Trophoblast cell (in vitro differentiated cells and primary cell): ENCODE results near the gene SMAD3.

Source experiments
- DNase-seq, 2 donors: peaks; one replicate each; pipeline ENCODE4 v3.0.0-alpha.2; 2016
- H2AFZ ChIP-seq: 2 replicates; pipeline ENCODE4 v1.6.1; 2013; ENCODE audit warnings: low read length, moderate library complexity, mild to moderate bottlenecking; ENCODE audit not compliant: insufficient read depth, poor library complexity
- H2AK5ac ChIP-seq: 2 replicates; pipeline ENCODE4 v1.6.1; 2013; ENCODE audit warnings: mild to moderate bottlenecking, low read length
- H2BK120ac ChIP-seq: 2 replicates; pipeline ENCODE4 v1.6.1; 2013; ENCODE audit warnings: low read length, mild to moderate bottlenecking, moderate library complexity; ENCODE audit not compliant: insufficient read depth, poor library complexity
- H2BK12ac ChIP-seq: 2 replicates; pipeline ENCODE4 v1.6.1; 2013; ENCODE audit warnings: mild to moderate bottlenecking, low read length, moderate library complexity
- H2BK5ac ChIP-seq: 2 replicates; pipeline ENCODE4 v1.6.1; 2013; ENCODE audit warnings: low read length, low read depth, moderate library complexity, mild to moderate bottlenecking; ENCODE audit not compliant: poor library complexity
- H3K14ac ChIP-seq: 2 replicates; pipeline ENCODE4 v1.6.1; 2013; ENCODE audit warnings: mild to moderate bottlenecking, low read length
- H3K18ac ChIP-seq: 2 replicates; pipeline ENCODE4 v1.6.1; 2013; ENCODE audit warnings: mild to moderate bottlenecking, low read length
- H3K23ac ChIP-seq: 2 replicates; pipeline ENCODE4 v1.6.1; 2013; ENCODE audit warnings: low read length
- H3K27ac ChIP-seq: 2 replicates; pipeline ENCODE4 v1.5.1; 2013; ENCODE audit warnings: low read depth, mild to moderate bottlenecking, inconsistent platforms, low read length, moderate library complexity
- H3K27me3 ChIP-seq: 2 replicates; pipeline ENCODE4 v1.6.1; 2013; ENCODE audit warnings: inconsistent platforms, mild to moderate bottlenecking, low read length, moderate library complexity; ENCODE audit not compliant: insufficient read depth
- H3K36me3 ChIP-seq, 2 experiments: 1 replicate in 1 of 2; 2 replicates in 1 of 2; pipeline ENCODE4 v1.6.1; 2013; ENCODE audit warnings: low read length in 2 of 2, mild to moderate bottlenecking in 2 of 2, moderate library complexity in 1 of 2; ENCODE audit not compliant: insufficient read depth in 2 of 2, control insufficient read depth in 1 of 2
- H3K4ac ChIP-seq: 2 replicates; pipeline ENCODE4 v1.6.1; 2013; ENCODE audit warnings: low read depth, mild to moderate bottlenecking, low read length, moderate library complexity
- H3K4me1 ChIP-seq, 2 experiments: 1 replicate in 1 of 2; 2 replicates in 1 of 2; pipeline ENCODE4 v1.6.1; 2013; ENCODE audit warnings: low read length in 2 of 2, mild to moderate bottlenecking in 2 of 2, moderate library complexity in 1 of 2; ENCODE audit not compliant: insufficient read depth in 2 of 2, control insufficient read depth in 1 of 2
- H3K4me2 ChIP-seq: 2 replicates; pipeline ENCODE4 v1.6.1; 2013; ENCODE audit warnings: inconsistent platforms, mild to moderate bottlenecking, low read length, moderate library complexity
- H3K4me3 ChIP-seq: 2 replicates; pipeline ENCODE4 v1.5.1; 2013; ENCODE audit warnings: mild to moderate bottlenecking, low read depth, low read length, inconsistent platforms
- H3K79me1 ChIP-seq: one replicate; pipeline ENCODE4 v1.6.1; 2013; ENCODE audit warnings: low read length
- H3K79me2 ChIP-seq: 2 replicates; pipeline ENCODE4 v1.6.1; 2013; ENCODE audit warnings: low read length, mild to moderate bottlenecking; ENCODE audit not compliant: control insufficient read depth, insufficient read depth, poor library complexity
- H3K9ac ChIP-seq: 2 replicates; pipeline ENCODE4 v1.6.1; 2013; ENCODE audit warnings: mild to moderate bottlenecking, low read length
- H3K9me3 ChIP-seq: 2 replicates; pipeline ENCODE4 v1.6.1; 2013; ENCODE audit warnings: low read depth, mild to moderate bottlenecking, control low read depth, inconsistent platforms, low read length; ENCODE audit not compliant: insufficient read depth
- H4K12ac ChIP-seq: 2 replicates; pipeline ENCODE4 v1.6.1; 2013; ENCODE audit warnings: low read depth, mild to moderate bottlenecking, low read length, moderate library complexity
- H4K8ac ChIP-seq: 2 replicates; pipeline ENCODE4 v1.6.1; 2013; ENCODE audit warnings: low read depth, mild to moderate bottlenecking, low read length, moderate library complexity
- H4K91ac ChIP-seq: one replicate; pipeline ENCODE4 v1.6.1; 2013; ENCODE audit warnings: low read depth, mild to moderate bottlenecking, low read length, moderate library complexity
- WGBS: extraction: QIAGEN DNeasy Blood & Tissue Kit; methylation state at CpG from one replicate; pipeline ENCODE4 v1.1.7; 2013; ENCODE audit warnings: missing lambda C conversion rate; ENCODE audit not compliant: insufficient read length, insufficient coverage; ENCODE audit errors: extremely low coverage; 5-methylcytosine and 5-hydroxymethylcytosine counted together

Gene SMAD3

DNA sequence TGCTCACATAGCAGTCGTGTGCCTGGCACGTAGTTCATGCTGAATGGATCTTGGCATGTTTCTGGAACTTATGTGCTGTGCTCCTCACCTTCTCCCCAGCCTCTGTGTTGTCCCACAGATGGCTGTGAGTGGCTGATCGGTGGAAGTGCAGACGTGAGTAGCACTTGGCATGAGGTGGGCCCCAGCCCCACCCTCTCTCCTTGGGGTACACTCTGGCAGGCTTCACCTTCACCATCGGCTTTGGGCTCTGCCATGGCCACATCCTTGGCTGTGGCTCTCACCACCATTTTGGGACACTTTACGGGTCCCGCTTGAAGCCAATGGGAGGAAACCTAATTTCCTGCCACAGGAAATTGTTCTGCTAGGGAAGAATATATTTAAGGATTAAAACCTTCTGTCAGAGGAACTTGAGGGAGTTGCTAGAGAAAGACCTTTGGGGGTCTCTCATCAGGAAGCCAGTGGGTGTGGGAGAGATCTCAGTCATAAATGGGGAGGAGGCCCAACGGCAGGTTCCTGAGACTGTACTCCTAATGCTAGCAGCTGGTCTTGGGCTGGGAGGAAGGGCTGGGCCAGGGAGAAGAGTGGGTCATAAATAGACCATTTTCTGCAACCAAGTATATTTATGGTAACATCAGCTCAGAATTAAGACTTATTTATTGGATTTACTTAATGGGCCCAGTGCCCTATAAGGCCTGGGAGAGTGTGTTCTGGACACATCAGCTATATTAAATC, 92.3 kb downstream of the SMAD3 start:
- H3K36me3 ChIP-seq: peaks cover 0 to 2% of the 10 kb centered on the region in 2 experiments
- no peak overlapping the region for H3K23ac ChIP-seq
- peak overlapping the region; percentile 36 for H2BK120ac ChIP-seq
- no CpG with 5 or more reads among the region's 8 CpGs for WGBS
- peaks cover 21% of the 10 kb centered on the region in 2 experiments for H3K4me1 ChIP-seq
- no peak overlapping the region for H3K4me3 ChIP-seq
- H3K79me2 ChIP-seq: peaks cover 7% of the 10 kb centered on the region
- H4K12ac ChIP-seq: no peak overlapping the region
- H3K4ac ChIP-seq: peak overlapping the region; percentile 15
- H2BK5ac ChIP-seq: no peak overlapping the region
- H4K8ac ChIP-seq: no peak overlapping the region
- no peak overlapping the region for H3K4me2 ChIP-seq
- H3K9me3 ChIP-seq: peaks cover 3% of the 10 kb centered on the region
- peaks cover 16% of the 10 kb centered on the region for H3K79me1 ChIP-seq
- peak overlapping the region; percentile 35 for H3K18ac ChIP-seq
- no peak overlapping the region for H3K14ac ChIP-seq
- H3K27me3 ChIP-seq: no peaks in the 10 kb centered on the region
- peak overlapping the region; percentile 37 for H2BK12ac ChIP-seq
- DNase-seq: no peak
- no peak overlapping the region for H3K9ac ChIP-seq
- H2AK5ac ChIP-seq: peak overlapping the region; percentile 90
- peak overlapping the region; percentile 53 for H4K91ac ChIP-seq
- H2AFZ ChIP-seq: no peak overlapping the region
- H3K27ac ChIP-seq: no peak overlapping the region

DNA sequence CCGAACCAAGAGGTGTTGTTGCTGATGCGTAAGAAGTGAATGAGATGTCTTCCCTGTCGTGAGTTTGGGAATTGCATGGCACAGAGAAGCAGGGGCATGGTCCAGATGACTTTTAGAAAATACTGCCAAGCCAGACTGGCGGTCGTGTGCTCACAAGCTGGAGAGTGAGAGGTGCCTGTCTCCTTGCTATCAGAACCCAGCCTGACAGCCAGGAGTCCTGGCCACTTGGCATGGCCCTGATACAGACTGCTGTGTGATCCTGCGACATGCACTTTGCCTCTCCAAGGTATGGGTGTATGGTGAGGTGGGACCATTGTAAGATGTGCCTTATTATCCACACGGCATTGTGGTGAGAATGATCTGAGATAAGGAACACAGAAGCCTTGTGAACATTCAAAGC, 93.0 kb downstream of the SMAD3 start:
- Histone ChIP-seq H3K27me3 (no peaks in the 10 kb centered on the region), H2AK5ac (no peak overlapping the region)
- WGBS: no CpG with 5 or more reads among the region's 7 CpGs

DNA sequence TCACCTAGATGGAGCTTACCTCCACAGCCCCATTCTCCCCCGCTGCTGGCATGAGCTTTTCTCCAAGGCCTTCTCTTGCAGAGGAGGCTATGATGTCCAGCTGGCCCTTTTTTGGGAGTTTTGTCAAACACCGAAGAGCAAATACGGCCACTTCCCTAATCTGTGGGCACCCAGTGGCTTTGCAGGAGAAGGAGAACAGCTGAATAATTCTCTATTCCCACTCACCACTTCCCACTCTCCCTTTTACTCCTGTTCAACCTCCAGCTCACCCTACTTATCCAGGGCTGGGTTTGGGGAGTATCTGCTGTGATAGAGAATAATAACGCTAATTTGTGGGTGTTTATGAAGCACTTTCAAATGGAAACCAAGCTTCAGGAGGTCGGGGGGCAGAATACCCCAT, 96.0 kb downstream of the SMAD3 start:
- no peak overlapping the region for H3K14ac ChIP-seq
- peaks cover 3% of the 10 kb centered on the region for H3K9me3 ChIP-seq
- peak overlapping the region; percentile 28 for H3K18ac ChIP-seq
- H3K27ac ChIP-seq: peak overlapping the region; percentile 1
- peak overlapping the region; percentile 54 for H2BK120ac ChIP-seq
- H2AK5ac ChIP-seq: peak overlapping the region; percentile 2
- H3K4me1 ChIP-seq: peaks cover 11 to 14% of the 10 kb centered on the region in 2 experiments
- H2AFZ ChIP-seq: no peak overlapping the region
- H2BK12ac ChIP-seq: peak overlapping the region; percentile 28
- H3K4me2 ChIP-seq: no peak overlapping the region
- peak overlapping the region; percentile 9 for H2BK5ac ChIP-seq
- H4K12ac ChIP-seq: no peak overlapping the region
- H4K91ac ChIP-seq: peak overlapping the region; percentile 58
- peak overlapping the region; percentile 17 for H4K8ac ChIP-seq
- H3K79me2 ChIP-seq: peaks cover 3% of the 10 kb centered on the region
- no peak overlapping the region for H3K9ac ChIP-seq
- H3K36me3 ChIP-seq: peaks cover 18 to 21% of the 10 kb centered on the region in 2 experiments
- no peaks in the 10 kb centered on the region for H3K27me3 ChIP-seq
- no peak overlapping the region for H3K23ac ChIP-seq
- peaks cover 9% of the 10 kb centered on the region for H3K79me1 ChIP-seq
- H3K4me3 ChIP-seq: no peak overlapping the region
- H3K4ac ChIP-seq: peak overlapping the region; percentile 73
- no peak for DNase-seq
- no CpG with 5 or more reads among the region's 5 CpGs for WGBS

More for the DNA sequence above, 93.0 kb downstream of the SMAD3 start:
- Histone ChIP-seq H3K27ac (no peak overlapping the region), H3K79me2 (peaks cover 7% of the 10 kb centered on the region), H2BK120ac (no peak overlapping the region), H3K36me3 (peaks cover 0 to 2% of the 10 kb centered on the region in 2 experiments), H3K4me3 (no peak overlapping the region), H3K4ac (no peak overlapping the region), H2BK12ac (no peak overlapping the region), H3K23ac (no peak overlapping the region), H2BK5ac (no peak overlapping the region), H3K9ac (no peak overlapping the region), H3K79me1 (peaks cover 16% of the 10 kb centered on the region), H2AFZ (no peak overlapping the region), H4K8ac (no peak overlapping the region), H3K18ac (peak overlapping the region; percentile 0), H3K14ac (no peak overlapping the region), H3K4me2 (no peak overlapping the region), H3K9me3 (peaks cover 3% of the 10 kb centered on the region), H3K4me1 (peaks cover 17 to 21% of the 10 kb centered on the region in 2 experiments), H4K12ac (no peak overlapping the region), H4K91ac (no peak overlapping the region)
- DNase-seq: no peak

DNA sequence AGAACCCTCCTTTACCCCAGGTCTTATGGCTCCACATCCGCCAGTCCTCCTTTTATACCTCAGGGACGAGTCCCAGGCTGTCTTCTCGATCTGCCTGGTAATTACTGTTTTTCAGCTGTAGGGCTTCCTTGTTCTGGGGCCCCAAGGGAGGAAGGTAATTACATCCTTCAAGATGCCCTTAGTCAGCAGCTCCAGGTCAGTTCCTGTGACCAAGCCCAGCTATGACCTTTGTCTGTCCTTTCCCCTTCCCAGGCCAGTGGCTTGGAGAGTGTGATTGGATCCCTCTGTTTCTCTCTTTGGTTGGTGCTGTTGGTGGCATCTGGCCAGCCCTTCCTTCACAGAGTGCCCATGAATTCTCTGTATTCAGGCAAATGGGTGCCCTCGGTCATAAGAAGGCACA, 96.5 kb downstream of the SMAD3 start:
- no CpG with 5 or more reads among the region's 4 CpGs for WGBS
- peak overlapping the region; percentile 22 for H3K18ac ChIP-seq

More for the DNA sequence above, 96.5 kb downstream of the SMAD3 start:
- Histone ChIP-seq H2AFZ (no peak overlapping the region), H3K9me3 (peaks cover 3% of the 10 kb centered on the region), H2BK12ac (peak overlapping the region; percentile 3), H3K4ac (peak overlapping the region; percentile 19), H2BK120ac (peak overlapping the region; percentile 54), H4K12ac (no peak overlapping the region), H4K91ac (peak overlapping the region; percentile 58), H3K27me3 (no peaks in the 10 kb centered on the region), H2AK5ac (no peak overlapping the region), H3K14ac (no peak overlapping the region), H2BK5ac (no peak overlapping the region), H3K4me3 (no peak overlapping the region), H3K23ac (no peak overlapping the region), H3K4me2 (no peak overlapping the region), H3K79me1 (peaks cover 9% of the 10 kb centered on the region), H3K27ac (no peak overlapping the region), H4K8ac (no peak overlapping the region), H3K9ac (no peak overlapping the region), H3K4me1 (peaks cover 11 to 14% of the 10 kb centered on the region in 2 experiments), H3K36me3 (peaks cover 23 to 25% of the 10 kb centered on the region in 2 experiments), H3K79me2 (peaks cover 3% of the 10 kb centered on the region)
- no peak for DNase-seq
